Measurements from ENCODE around the gene RBMS3.
"Not testable (repeated sequence)": the region's sequence is repeated elsewhere in the genome, so short reads cannot be mapped to it uniquely, and the experiment has no call there.

The RBMS3 gene

DNA sequence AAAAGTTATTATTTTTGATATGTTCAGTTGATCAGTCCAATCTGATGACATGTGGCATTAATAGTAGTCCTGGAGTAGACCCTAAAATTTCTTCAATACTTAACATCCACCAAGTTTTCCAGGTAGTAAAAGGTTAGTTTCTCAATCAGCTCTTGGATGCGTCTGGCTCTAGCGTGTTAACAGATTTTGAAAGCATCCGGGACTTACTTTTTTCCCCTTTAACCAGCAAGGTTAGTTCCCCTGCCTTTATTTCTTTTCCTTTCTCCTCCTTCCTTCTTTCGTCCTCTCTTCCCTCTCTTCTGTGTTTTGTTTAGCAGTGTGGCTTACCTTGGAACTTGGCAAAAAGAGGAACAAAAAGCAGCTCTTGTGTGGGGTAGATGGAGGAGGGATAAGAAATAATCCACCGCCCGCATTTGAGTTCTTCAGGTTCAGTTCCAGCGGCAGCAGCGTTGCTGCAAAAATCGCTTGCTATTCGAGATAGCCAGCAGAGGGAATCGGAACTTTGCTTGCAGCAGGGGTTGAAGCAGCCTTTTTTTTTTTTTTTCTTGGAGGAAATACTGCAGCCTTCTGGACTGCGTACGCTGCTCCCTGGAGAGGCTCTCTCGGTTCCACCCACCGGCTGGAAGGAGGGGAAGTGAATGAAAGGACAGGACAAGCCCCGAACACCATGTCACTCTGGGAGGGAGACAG is at the start of gene RBMS3:
RBMS3 (plus strand) TSS at position 668 of the 690 bp plus-strand sequence.
- DNase-seq (ENCODE audit: low read depth in 2 of 2), result no peak

DNA sequence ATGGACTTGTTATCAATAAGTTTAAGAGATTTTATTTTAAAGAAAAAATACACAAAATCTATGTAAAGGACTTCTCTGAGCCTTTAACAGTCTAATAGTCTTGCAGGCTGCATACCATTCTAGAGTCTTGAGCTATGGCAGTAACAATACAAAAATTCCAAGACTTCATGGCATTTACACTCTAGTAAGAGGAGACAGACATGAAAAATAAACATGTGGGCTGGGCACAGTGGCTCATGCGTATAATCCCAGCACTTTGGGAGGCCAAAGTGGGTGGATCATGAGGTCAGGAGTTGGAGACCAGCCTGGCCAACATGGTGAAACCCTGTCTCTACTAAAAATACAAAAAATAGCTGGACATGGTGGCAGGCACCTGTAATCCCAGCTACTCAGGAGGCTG is 47.7 kb upstream of the RBMS3 start:
- DNase-seq (ENCODE audit: low read depth in 2 of 2), result not testable (repeated sequence)

DNA sequence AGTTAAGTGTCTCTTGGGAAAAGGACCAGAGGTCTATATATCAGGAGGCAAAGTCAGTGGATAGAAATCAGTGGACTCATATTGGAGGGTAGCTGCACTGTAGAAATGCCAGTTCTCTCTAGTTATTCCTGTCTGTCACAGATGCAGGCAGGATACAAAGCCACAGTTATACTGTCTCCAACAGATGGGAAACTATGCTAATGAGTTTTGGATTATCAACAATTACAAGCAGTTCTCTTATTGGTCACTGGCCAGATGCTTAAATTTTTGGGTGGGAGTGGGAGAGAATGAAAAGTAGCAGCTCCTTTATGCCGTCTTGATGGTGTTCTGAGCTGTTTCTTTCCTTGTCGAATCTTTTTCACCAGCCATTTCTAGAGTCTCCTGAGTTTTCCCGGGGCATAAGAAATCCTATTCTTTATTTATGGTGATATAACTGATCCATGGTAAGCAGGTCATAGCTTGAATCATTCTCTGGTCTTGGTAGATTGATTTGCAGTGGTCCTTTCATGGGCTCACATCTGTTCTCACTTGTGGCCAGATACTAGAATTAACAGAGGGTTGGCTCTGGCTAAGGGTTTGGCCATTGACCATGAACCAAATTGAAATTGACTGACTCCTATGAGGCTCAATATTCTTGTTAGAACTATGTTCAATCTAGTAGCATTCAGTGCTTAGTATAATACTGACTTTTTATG is 44.6 kb upstream of the RBMS3 start:
- DNase-seq (ENCODE audit: low read depth in 2 of 2), result no peak

DNA sequence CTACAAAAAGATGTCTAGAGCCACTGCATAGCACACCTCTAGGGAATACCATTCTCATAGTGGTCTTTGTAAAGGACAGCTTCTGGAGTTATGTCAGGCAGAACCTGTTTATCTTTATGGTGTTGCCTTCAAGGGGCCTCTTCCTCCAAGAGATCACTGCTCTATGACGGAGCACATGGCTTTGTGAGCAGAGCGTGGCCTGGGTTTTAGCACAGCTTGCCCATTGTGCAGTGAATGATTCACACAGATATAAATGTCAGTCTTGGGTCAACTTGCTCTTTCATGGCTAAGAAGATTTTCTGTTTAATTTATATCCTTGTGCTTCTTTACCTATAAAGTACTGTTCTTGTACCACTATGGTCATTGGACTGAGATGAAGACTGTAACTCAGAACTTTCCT is 41.5 kb upstream of the RBMS3 start:
- DNase-seq (ENCODE audit: low read depth in 2 of 2), result no peak

DNA sequence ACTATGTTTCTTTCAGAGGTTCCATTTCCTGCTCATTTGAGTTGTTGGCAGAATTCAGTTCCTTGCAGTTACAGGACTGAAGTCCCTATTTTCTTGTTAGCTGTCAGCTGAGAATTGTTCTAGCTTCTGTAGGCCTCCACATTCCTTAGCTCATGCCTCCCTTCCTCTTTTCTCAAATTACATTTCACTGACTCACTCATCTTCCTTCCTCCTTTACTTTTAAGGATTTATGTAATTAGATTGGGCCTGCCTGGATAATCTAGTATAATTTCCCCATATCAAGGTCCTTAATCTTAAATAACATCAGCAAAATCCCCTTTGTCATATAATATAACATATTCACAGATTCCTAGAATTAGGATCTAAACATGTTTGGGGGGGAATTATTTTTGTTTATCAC is 40.6 kb upstream of the RBMS3 start:
- DNase-seq (ENCODE audit: low read depth in 2 of 2), result no peak

DNA sequence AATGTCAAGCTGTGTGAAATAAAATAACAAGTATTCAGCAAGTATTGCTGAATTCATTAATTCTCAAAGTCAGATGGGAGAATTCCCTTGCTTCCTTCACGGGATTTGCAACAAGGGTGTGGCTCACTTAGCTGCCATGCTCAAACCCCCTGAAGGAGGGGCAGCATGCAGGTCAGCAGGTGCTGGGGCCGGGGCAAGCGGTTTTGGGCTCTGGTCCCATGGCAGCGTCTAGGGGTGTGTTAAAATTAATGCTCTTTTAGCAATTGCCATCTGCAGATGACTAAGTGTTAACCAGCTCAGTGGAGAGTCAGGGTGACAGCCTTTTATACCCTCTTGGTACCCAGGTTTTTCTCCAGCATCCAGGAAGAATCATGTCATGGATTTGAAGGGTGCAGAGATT is 40.0 kb upstream of the RBMS3 start:
- DNase-seq (ENCODE audit: low read depth in 2 of 2), result no peak

DNA sequence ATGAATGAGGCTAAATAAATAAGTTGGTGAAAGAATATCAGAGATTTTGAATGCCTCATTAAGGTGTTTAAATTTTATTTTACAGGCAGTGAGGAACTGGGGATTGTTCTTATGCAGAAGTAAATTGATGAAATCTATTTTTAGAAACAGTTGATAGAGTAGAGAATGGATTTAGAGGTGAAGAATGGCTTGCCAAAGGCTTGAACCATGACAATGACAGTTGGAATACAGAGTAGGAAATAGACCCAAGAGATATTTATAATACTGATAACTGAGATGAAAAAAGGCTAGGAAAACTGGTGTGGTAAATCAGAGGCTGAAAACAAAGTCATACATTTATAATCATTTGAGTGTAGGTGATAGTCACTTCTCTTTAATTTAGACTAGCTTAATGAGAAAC is 39.0 kb upstream of the RBMS3 start:
- DNase-seq (ENCODE audit: low read depth in 2 of 2), result no peak

DNA sequence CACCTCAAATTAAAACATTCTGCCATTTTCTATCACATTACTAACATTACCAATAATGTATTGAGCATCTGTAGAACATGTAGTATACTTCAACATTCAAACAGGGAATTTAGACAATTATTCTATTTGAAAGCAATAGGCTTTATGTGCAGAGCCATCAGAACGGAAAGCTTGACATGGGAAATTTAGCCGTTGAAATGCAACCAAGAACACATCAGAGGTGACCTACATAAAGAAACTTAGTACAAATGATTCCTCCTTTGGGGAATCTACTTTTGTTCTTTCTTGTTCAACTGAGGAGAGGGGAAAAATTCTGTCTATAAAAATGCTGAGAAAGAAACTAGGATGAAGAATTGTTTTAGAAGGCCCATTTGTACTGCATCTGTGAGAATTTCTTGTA is 38.6 kb upstream of the RBMS3 start:
- DNase-seq (ENCODE audit: low read depth in 2 of 2), result no peak

DNA sequence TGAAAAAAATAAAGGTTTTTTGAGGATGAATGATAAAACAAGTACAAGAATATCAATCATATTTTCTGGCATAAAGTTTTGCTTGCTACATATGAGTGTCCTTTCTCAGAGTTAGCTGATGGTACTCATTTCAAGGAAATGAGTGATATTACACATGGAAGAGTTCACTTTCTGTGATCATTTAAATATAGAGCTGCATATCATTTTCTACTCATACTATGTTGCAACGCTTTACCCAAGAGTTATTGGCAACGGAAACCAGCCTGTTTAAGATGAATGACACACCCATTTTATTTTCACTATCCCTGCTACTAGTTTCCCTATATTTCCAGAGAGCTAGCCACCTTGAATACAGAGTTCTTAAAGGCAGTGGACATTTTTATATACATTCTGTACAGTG is 35.4 kb upstream of the RBMS3 start:
- no peak for DNase-seq (ENCODE audit: low read depth in 2 of 2)

DNA sequence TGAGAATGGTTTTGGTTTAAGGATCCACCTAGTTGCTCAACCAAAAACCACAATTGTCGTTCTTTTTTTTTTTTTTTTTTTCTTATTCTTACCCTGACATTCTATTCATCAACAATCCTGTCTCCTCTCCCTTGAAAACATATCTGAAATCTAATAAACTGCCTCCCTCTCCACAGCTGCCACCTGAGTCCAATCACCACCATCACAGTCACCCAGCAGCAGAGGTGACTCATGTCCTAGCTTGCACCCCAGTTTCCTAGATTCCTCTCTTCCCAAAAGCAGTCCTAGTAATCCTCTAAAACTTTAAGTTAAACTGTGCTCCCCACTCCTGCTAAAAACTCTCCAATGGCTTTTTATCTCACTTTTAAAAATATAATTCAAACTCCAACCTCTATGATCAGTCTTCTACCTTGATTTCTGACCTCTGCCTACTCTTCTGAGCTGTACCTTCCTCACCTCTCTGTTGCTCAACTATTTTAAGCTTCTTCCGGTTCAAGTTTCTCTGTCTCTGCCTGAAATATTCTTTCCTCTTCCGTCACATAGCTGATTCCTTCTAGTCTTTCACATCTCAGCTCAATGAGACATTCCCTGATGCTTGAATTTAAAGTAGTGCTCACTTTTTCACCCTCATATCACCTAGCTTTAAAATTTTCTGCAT is 33.7 kb upstream of the RBMS3 start:
- DNase-seq (ENCODE audit: low read depth in 2 of 2), result no peak

DNA sequence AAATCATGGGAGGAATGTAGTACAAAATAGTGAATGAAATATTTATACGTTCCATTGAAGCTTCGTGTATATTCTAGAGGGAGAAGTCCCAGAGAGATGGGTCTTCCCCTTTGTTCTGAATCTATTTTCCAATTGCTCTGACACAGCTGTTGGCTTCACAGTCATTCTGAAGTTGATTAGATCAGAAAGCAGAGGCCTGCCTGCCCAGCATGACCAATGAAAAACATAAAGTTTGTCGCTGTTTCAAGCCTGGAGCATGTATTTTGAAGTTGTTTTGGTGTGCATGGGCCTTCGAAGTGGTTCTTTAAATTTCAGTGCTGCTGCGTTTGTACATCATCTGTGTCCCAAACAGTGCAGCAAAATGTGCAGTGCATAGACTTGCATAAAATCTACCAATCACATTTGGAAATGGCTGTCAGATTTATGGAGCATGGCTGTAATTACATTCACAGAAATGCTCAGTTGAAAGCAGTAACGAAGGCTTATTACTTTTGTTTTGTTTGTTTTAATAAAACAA is 31.0 kb upstream of the RBMS3 start:
- no peak for DNase-seq (ENCODE audit: low read depth in 2 of 2)

DNA sequence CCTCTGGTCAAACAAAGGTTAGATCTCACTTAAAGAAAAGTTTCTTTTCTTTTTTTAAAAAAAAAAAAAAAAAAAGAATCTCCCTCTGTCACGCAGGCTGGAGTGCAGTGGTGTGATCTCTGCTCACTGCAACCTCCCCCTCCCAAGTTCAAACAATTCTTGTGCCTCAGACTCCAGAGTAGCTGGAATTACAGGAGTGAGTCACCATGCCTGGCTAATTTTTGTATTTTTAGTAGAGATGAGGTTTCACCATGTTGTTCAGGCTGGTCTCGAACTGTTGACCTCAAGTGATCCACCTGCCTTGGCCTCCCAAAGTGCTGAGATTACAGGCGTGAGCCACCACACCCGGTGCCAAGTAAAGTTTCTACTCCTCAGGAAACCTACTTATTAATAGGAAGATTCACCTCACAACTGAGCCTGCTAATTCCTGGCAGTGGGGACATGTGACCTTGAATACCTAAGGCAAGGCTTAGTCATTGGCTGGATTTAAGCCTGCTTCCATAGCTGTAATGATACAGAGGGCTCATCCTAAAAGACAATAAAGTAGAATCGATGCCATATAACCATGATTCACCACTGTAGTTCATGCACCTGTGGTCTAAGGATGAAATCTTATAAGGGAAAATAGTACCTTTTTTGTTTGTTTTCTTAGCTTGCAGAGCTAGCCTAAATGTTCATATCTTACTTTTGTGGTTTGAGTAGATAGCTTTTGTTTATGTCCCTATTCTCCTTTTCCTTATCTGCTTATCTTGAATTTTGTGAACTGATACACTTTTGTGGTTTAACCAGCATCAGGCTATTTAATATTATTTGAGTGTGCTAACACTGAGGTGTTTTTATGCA is 24.8 kb upstream of the RBMS3 start:
- no peak for DNase-seq (ENCODE audit: low read depth in 2 of 2)

DNA sequence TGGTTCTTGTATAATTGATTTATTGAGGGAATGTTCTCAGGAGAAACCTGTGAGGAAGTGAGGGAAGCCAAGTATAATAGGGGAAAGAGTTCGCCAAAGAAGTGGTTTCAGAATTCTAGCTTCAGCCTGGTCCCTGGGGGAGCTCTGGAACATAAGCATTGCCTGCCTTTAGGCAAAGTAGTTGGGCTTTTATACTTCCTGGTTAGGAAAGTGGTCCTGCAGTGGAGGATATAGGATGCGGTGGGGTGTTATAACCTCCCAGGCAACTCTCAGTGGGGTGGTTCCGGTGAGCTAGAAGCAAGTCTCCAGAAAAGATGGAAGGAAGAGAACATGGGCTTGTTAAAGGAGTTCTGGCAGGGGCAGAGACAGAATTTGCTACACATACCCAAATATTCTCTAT is 22.7 kb upstream of the RBMS3 start:
- no peak for DNase-seq (ENCODE audit: low read depth in 2 of 2)

DNA sequence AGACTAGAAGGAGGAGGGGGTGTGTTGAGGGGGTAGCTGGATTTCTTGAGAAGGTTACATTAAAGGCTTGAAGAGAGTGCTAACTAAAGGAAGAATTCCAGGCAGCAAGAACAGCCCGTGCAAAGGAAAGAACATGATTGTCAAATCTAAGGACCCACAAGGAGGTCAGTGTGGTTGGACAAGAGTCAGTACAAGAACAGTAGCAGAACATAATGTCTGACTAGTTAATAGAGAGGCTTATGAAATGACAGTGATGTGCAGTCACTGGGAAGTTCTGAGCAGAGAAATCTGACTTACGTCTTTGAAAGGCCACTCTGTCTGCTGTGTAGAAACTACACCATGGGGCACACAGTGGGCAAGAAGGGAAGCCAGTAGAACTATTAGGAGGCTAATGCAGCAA is 19.8 kb upstream of the RBMS3 start:
- DNase-seq (ENCODE audit: low read depth in 2 of 2), result no peak

DNA sequence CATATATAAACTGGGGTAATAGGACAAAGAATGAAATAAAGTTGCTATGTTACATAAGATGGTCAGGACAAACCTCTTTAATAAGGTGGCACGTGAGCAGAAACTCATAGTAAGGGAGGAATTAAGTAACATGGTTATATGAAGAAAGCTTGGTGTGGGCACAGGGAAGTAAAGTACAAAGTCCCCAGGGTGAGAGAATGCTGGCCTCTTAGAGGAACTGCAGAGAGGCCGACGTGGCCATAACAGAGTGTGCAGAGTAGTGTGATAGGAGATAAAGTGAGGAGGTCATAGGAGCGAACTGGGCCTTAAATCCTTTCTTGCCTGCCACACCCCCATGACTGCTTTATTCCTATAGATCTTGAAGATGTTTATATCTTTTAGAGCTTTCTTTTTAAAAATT is 17.4 kb upstream of the RBMS3 start:
- DNase-seq (ENCODE audit: low read depth in 2 of 2), result no peak

DNA sequence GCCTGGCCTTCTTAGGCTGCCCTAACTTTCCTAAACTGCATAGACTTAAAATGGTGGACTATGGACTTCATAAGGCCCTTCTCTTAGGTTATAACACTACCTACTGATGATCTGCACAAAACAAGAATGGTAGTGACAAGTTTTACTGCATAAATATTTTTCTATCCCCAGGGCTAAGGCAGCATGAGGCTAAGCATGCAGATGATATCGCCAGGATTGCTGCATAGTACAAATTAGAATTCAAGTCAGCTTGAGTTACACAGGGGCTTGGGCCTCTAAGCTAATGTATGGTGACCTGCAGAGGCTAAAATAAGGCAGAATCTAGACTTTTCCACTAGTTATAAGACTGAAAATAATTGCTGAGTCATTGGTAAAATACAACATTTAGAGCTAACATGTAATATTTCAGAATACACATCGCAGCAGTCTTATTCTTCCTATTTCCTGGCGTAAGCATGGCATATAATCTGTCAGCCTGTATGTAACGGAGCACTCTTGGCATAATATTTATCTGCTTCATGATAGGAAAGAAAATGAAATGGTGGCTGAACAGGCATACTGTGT is 15.3 kb upstream of the RBMS3 start:
- DNase-seq (ENCODE audit: low read depth in 2 of 2), result no peak

DNA sequence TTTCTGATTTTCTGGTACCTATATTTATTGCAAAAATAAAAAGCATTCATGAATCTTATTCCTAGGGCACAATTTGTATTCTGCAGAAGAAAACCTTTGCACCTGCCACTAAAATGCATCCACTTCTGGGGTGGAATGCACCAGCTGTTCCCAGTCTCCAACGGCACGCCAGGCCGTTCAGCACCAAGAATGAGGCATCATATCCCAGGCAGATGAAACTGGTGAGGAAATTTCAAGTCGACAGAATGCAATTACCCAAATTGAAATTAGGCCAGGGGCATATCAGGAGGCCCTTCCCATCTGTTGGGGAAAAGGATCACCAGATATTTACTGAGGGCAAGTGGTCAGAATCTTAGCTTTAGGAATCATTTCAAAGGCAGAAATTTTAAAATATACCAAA is 13.6 kb upstream of the RBMS3 start:
- DNase-seq (ENCODE audit: low read depth in 2 of 2), result no peak

DNA sequence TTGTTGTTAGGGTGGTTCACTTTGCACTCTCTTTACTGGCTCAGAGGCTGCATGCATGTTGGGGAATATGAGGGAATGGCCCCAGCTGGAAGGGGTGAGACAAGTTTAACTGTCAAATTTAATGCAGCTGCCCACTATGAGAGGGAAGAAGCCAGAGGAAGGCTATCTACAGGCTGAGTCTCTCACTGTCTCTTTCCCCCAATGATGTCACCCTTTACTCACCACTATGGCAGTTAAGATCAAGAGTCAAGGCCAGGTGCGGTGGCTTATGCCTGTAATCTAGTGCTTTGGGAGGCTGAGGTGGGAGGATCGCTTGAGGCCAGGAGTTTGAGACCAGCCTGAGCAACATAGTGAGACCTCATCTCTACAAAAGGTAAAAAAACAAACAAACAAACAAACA is 12.2 kb upstream of the RBMS3 start:
- DNase-seq (ENCODE audit: low read depth in 2 of 2), result no peak

DNA sequence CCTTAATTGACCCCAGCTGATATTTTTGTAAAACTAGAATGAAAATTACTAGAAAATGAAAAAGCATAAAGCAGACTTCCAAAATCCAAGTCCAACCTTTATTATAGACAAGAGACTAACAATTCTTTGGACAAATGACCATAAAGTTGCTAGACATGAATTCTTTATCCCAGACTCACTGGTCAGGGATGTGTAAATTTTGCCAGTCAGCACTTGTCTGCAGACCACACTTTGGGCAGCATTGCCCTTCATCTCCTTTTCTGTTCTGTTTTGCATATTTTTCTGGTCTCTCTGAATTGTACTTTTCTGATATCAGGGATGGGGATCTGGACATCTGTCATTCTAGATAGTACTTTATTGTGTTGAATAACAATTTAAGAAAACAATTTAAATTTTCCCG is 10.1 kb upstream of the RBMS3 start:
- DNase-seq (ENCODE audit: low read depth in 2 of 2), result no peak

DNA sequence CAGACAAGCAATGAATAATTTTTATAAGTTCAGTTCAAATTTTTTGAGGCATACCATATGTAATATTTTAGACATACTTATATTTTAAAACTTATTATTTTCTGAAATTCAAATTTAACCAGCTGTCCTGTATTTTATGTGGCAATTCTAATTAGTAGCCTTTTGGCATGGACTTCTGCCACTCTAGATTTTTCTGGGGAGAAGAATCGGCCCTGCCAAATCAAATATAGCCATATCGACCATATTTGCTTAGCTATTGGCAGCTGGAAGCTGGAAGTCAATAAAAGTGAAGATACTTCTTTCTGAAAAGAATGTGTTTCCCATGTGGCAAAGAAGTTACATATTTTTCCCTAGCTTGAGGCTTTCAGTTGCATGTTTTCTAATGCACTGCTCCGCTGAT is 9.4 kb upstream of the RBMS3 start:
- DNase-seq (ENCODE audit: low read depth in 2 of 2), result no peak

DNA sequence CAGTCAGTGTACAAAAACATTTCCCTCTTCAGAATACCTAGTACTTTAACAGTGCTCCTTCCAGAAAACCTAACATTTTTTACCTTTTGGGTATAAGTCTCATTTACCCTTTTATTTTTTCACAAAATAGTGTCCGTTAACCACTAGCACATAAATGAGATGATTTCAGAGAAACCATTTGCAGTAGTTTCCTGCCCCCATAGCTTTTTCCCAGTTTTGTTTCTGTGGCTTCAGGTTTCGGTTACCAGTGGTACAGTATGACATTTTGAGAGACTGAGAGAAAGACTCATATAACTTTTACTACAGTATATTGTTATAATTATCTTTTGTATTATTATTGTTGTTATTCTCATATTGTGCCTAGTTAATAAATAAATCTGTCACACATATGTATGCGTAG is 6.2 kb upstream of the RBMS3 start:
- no peak for DNase-seq (ENCODE audit: low read depth in 2 of 2)

DNA sequence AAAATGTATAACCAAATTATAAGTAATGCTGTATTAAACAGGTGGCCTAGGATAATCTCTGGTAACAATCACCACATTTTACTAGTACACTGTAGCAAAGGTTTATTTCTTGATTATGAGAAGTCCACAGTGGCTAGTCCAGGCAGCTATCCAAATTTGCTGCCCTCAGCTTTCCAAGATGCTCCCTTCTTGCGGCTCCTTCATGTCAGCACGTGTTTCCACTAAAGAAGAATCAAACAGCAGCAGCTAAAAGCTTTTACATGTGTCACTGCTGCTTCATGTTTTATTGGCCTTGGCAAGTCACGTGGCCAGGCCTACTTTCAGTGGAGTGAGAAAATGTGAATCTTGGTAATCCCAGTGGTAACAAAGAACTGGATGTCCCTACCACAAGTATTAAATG is 5.6 kb upstream of the RBMS3 start:
- DNase-seq (ENCODE audit: low read depth in 2 of 2), result no peak

Measured in stimulated activated CD4-positive, alpha-beta T cell treated with anti-CD3 and anti-CD28 coated beads, Interleukin-12 subunit alpha, Interleukin-12 subunit beta, amount 100 ng/mL, for 24 hours (primary cell).